Activated CD4-positive, alpha-beta T cell treated with anti-CD3 and anti-CD28 coated beads, Interleukin-2, amount 10 ng/mL, durations not matched to agents 7 days and 5 days (primary cell): Measurements from ENCODE around the gene TSSK6. TPM values are rescaled to one million over a fixed set of nuclear protein-coding genes. Genes with fewer than 3 reads are reported as not detected.
A peak's percentile ranks its signal among the peaks of the same experiment; 100 is the strongest.

Source experiments
- CTCF ChIA-PET: fragments of 350-600 bp; sonication (Branson Sonifier 250); formaldehyde crosslinking; loops from one replicate; lab custom pipeline; 2021; ENCODE audit warnings: antibody characterized with exemption; lab: Charles Lee
- POLR2A ChIA-PET: fragments of 350-600 bp; sonication (Branson Sonifier 250); formaldehyde crosslinking; loops from one replicate; lab custom pipeline; 2021; ENCODE audit warnings: antibody characterized with exemption; lab: Charles Lee
- DNase-seq: peaks from one replicate; pipeline ENCODE4 v3.0.0-alpha.2; 2020
- H3K27ac Mint-ChIP-seq: one replicate; pipeline ENCODE4 v1.8.0; 2021; ENCODE audit warnings: mild to moderate bottlenecking, moderate library complexity, mixed read lengths
- H3K27me3 Mint-ChIP-seq: one replicate; pipeline ENCODE4 v1.8.0; 2021; ENCODE audit warnings: mixed read lengths
- H3K36me3 Mint-ChIP-seq: one replicate; pipeline ENCODE4 v1.8.0; 2021; ENCODE audit warnings: low read depth, mixed read lengths
- H3K4me1 Mint-ChIP-seq: one replicate; pipeline ENCODE4 v1.8.0; 2021; ENCODE audit warnings: mixed read lengths
- H3K4me3 Mint-ChIP-seq: one replicate; pipeline ENCODE4 v1.8.0; 2021; ENCODE audit warnings: mild to moderate bottlenecking, moderate library complexity, mixed read lengths
- H3K9me3 Mint-ChIP-seq: one replicate; pipeline ENCODE4 v1.8.0; 2021; ENCODE audit warnings: mixed read lengths
- total RNA-seq, 2 experiments: library from RNA; stranded (reverse); gene quantifications; one replicate each; pipeline ENCODE4 v1.2.3, GENCODE V29; 2021

Gene TSSK6
- total RNA-seq, 2 experiments from 2014 or later: 3.7 to 4.4 TPM

DNA sequence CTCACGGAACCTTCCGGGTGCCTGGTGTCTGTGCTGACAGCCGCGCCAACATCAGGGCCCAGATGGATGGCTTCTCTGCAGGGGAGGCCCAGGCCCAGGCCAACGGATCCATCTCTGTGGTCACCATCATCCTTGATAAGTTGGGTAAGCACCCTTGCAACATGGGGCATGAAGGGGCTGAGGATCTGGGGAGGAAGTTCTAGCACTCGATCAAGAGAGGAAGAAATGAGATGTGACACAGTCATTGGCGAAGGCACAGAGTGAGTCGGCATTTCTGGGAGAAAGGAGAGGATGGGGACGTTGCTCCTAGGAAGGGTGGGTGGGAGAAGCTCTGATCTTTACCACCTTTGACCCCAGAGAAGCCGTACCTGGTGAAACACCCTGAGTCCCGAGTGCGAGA lies 27.2 kb upstream of the TSSK6 start:
- POLR2A ChIA-PET: no interaction called here
- Mint-ChIP-seq H3K9me3 (no peaks in the 10 kb centered on the region), H3K4me3 (no peak overlapping the region), H3K36me3 (no peaks in the 10 kb centered on the region), H3K4me1 (peaks cover 28% of the 10 kb centered on the region), H3K27me3 (peaks cover 20% of the 10 kb centered on the region), H3K27ac (no peak overlapping the region)
- CTCF ChIA-PET: interaction anchor here (1.2 kb wide), 1 partner anchor 10 kb away, joined by 3 read pairs; no protein-coding TSS in a partner anchor
- no peak for DNase-seq

DNA sequence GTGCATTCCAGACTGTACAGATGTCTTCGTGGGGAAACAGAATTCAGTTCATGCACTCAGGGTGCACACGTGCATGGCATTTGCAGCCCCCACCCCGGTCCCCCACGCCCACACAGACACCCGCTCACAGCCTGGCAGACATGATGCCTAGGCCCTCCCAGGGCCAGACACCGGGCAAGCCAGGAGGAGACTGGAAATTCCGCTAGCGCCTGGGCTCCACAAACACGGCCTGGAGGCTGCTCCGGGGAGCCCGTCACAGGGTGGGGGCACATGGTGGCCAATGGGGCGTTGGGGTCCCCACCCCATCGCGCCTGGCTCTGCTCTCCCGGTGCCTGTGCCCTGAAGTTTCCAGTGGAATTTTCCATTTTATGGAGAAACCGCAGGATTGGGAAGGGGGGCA lies 26.3 kb upstream of the TSSK6 start:
- H3K9me3 Mint-ChIP-seq: no peaks in the 10 kb centered on the region
- H3K4me3 Mint-ChIP-seq: no peak overlapping the region
- ChIA-PET CTCF (interaction anchor here (1.5 to 1.6 kb wide), 2 partner anchors 9 kb away, joined by 5 to 11 read pairs; no protein-coding TSS in a partner anchor), POLR2A (no interaction called here)
- H3K36me3 Mint-ChIP-seq: peaks cover 1% of the 10 kb centered on the region
- no peak overlapping the region for H3K27ac Mint-ChIP-seq
- peaks cover 31% of the 10 kb centered on the region for H3K4me1 Mint-ChIP-seq
- H3K27me3 Mint-ChIP-seq: peaks cover 24% of the 10 kb centered on the region
- no peak for DNase-seq

DNA sequence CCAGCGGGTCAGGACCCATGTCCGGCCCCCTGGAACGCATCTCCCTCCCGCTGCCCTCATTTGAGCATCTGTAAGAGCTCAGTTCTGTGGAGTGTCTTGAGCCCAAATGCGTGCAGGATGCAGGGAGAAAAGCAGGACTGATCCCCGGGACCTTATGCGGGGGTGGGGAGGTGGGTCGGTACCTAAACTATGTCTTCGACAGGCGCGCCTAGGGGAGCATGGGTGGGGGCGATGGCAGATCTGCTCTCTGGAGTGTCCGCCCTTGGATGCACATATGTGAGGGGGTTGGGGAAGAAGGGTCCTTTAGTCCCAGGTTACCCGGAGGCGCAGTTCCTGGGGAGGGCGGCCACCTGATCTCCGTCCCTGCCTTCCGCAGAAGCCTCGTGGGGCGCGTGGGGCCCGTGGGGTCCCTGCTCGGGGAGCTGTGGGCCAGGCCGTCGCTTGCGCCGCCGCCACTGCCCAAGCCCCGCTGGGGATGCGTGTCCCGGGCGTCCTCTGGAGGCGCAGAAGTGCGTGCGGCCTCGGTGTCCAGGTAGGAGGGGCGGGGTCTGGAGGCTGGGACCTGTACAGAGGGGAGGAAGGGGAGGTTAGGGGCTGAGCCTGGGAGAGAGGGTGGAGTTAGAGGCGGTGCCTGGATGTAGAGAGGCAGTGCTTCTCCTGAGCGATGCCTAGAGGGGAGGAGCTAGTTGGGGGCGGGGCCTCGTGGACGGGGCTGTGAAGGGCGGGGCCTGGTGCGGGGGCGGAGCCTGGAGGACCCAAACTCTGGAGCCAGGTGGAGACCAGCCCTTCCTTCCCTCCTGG lies 25.6 kb upstream of the TSSK6 start:
- Mint-ChIP-seq H3K36me3 (peaks cover 1% of the 10 kb centered on the region), H3K27ac (no peak overlapping the region)
- POLR2A ChIA-PET: no interaction called here

DNA sequence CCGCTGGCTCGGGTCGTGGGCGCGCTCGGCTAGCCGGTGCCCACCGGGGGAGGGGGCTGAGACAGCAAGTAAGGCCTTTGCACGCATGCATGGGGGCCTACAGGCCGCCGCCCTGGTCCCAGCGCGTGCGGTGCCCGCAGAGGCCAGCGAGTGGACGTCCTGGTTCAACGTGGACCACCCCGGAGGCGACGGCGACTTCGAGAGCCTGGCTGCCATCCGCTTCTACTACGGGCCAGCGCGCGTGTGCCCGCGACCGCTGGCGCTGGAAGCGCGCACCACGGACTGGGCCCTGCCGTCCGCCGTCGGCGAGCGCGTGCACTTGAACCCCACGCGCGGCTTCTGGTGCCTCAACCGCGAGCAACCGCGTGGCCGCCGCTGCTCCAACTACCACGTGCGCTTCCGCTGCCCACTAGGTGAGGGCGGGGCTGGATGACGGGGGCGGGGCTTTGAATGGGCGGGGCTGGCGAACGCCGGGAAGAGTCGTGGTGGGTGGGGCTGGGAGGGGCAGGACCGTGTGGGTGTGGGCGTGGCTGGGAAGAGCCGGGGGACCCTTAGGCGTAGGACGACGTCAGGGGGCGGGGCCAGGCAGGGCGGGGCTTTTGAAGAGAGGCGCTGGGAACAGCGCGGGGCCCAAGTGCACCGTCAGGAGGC lies 24.8 kb upstream of the TSSK6 start:
- peak overlapping the region; percentile 32 for H3K4me3 Mint-ChIP-seq
- H3K4me1 Mint-ChIP-seq: peaks cover 31% of the 10 kb centered on the region
- ChIA-PET CTCF (interaction anchor here (1.5 to 1.6 kb wide), 2 partner anchors 8 to 11 kb away, joined by 5 to 11 read pairs; no protein-coding TSS in a partner anchor), POLR2A (no interaction called here)
- no peaks in the 10 kb centered on the region for H3K9me3 Mint-ChIP-seq
- H3K27me3 Mint-ChIP-seq: peaks cover 24% of the 10 kb centered on the region
- peak; percentile 58 for DNase-seq
- no peak overlapping the region for H3K27ac Mint-ChIP-seq
- H3K36me3 Mint-ChIP-seq: peaks cover 1% of the 10 kb centered on the region

More for the DNA sequence above, 25.6 kb upstream of the TSSK6 start:
- peak; percentile 73 for DNase-seq
- Mint-ChIP-seq H3K9me3 (no peaks in the 10 kb centered on the region), H3K4me1 (peaks cover 31% of the 10 kb centered on the region), H3K27me3 (peaks cover 24% of the 10 kb centered on the region), H3K4me3 (peak overlapping the region; percentile 32)
- CTCF ChIA-PET: interaction anchor here (1.5 to 1.6 kb wide), 2 partner anchors 9 to 10 kb away, joined by 5 to 11 read pairs; no protein-coding TSS in a partner anchor

- Mint-ChIP-seq H3K9me3 (no peaks in the 10 kb centered on the region), H3K27me3 (peaks cover 24% of the 10 kb centered on the region), H3K4me3 (no peak overlapping the region), H3K36me3 (peaks cover 1% of the 10 kb centered on the region), H3K4me1 (peaks cover 31% of the 10 kb centered on the region), H3K27ac (no peak overlapping the region)
- ChIA-PET POLR2A (no interaction called here), CTCF (interaction anchor here (0.7 kb wide), 1 partner anchor 74 kb away, joined by 3 read pairs; no protein-coding TSS in a partner anchor)
- no peak for DNase-seq
These were observed 24.3 kb upstream of the TSSK6 start for GRCh38 chr19:19539698-19540063.

GRCh38 chr19:19538785-19539166 lies 23.4 kb upstream of the TSSK6 start:
- Mint-ChIP-seq H3K9me3 (no peaks in the 10 kb centered on the region), H3K27me3 (peaks cover 24% of the 10 kb centered on the region), H3K36me3 (peaks cover 4% of the 10 kb centered on the region), H3K27ac (no peak overlapping the region), H3K4me1 (peaks cover 34% of the 10 kb centered on the region), H3K4me3 (no peak overlapping the region)
- no peak for DNase-seq
- CTCF ChIA-PET: interaction anchor here (0.6 to 1.1 kb wide), 3 partner anchors 9 to 41 kb away, joined by 3 to 5 read pairs (median 3); no protein-coding TSS in a partner anchor
- POLR2A ChIA-PET: no interaction called here

- peaks cover 4% of the 10 kb centered on the region for H3K36me3 Mint-ChIP-seq
- H3K9me3 Mint-ChIP-seq: no peaks in the 10 kb centered on the region
- peak within 1 kb of the TSS; percentile 31 for H3K27ac Mint-ChIP-seq
- peaks cover 24% of the 10 kb centered on the region for H3K27me3 Mint-ChIP-seq
- CTCF ChIA-PET: interaction anchor here (0.6 to 1.1 kb wide), 3 partner anchors 9 to 153 kb away, joined by 3 read pairs; no protein-coding TSS in a partner anchor
- H3K4me1 Mint-ChIP-seq: peaks cover 37% of the 10 kb centered on the region
- POLR2A ChIA-PET: no interaction called here
- DNase-seq: no peak
- H3K4me3 Mint-ChIP-seq: no peak within 1 kb of the TSS
These were observed 22.9 kb upstream of the TSSK6 start, which contains the start of gene CILP2 for GRCh38 chr19:19538061-19538784. CILP2 (plus strand) TSS chr19:19538265; CDS start chr19:19538350, 85 bp downstream.

- Mint-ChIP-seq H3K27ac (peak overlapping the region; percentile 31), H3K4me1 (peaks cover 37% of the 10 kb centered on the region), H3K9me3 (no peaks in the 10 kb centered on the region), H3K27me3 (peaks cover 24% of the 10 kb centered on the region), H3K36me3 (peaks cover 4% of the 10 kb centered on the region), H3K4me3 (no peak overlapping the region)
- no peak for DNase-seq
- ChIA-PET POLR2A (no interaction called here), CTCF (interaction anchor here (0.6 kb wide), 1 partner anchor 152 kb away, joined by 3 read pairs; no protein-coding TSS in a partner anchor)
These were observed 22.0 kb upstream of the TSSK6 start for GRCh38 chr19:19537075-19538048.

GRCh38 chr19:19535311-19536191 lies 20.2 kb upstream of the TSSK6 start:
- DNase-seq: no peak
- CTCF ChIA-PET: interaction anchor here (1.4 kb wide), 1 partner anchor 108 kb away, joined by 4 read pairs; the partner anchor contains the start of gene GMIP
- peaks cover 21% of the 10 kb centered on the region for H3K27me3 Mint-ChIP-seq
- POLR2A ChIA-PET: no interaction called here
- H3K36me3 Mint-ChIP-seq: peaks cover 7% of the 10 kb centered on the region
- no peaks in the 10 kb centered on the region for H3K9me3 Mint-ChIP-seq
- peaks cover 29% of the 10 kb centered on the region for H3K4me1 Mint-ChIP-seq
- no peak overlapping the region for H3K27ac Mint-ChIP-seq
- H3K4me3 Mint-ChIP-seq: no peak overlapping the region

DNA sequence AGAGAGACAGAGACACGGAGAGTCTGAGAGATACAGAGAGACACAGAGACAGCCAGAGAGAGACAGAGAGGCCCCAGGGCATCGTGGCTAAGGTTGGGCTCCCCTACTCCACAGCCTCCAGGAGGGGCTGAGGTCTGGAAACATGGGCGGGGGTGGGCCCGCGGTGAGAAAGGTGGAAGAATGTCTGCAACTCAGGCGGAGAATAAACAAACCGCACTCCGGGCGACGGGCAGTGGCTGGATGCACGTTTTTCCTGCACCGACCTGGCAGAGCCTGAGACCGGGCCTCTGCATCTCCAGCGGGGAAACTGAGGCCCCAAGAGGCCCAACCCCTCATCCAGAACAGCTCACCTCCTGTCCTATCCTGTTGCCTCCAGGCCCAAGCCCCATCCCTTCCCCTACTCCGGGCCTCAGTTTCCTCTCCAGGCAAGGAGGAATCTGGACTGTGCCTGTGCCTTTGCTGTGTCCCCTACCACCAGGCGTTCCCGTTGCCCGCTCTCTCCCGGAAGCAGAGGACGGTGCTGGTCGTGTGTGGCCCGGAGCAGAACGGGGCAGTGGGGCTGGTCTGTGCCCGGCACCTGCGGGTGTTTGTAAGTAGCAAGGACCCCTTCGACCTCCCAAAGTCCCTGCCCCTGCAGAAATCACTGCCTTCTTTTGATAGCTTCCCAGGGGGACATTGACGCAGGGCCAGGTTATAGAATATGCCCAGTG lies 19.4 kb upstream of the TSSK6 start:
- Mint-ChIP-seq H3K4me3 (no peak overlapping the region), H3K27me3 (peaks cover 20% of the 10 kb centered on the region), H3K4me1 (peaks cover 27% of the 10 kb centered on the region), H3K36me3 (peaks cover 7% of the 10 kb centered on the region), H3K27ac (no peak overlapping the region), H3K9me3 (no peaks in the 10 kb centered on the region)
- ChIA-PET CTCF (interaction anchor here (1.4 kb wide), 1 partner anchor 109 kb away, joined by 4 read pairs; the partner anchor contains the start of gene GMIP), POLR2A (no interaction called here)
- no peak for DNase-seq
